ENCODE results near the gene LUC7L3. TPM values are rescaled to one million over a fixed set of nuclear protein-coding genes. Genes with fewer than 3 reads are reported as not detected.

Gene LUC7L3
- total RNA-seq, 1 experiment from 2014 or later: 184 TPM

- H3K36me3 ChIP-seq (ENCODE audit: control insufficient read depth in 1 of 2, insufficient read depth in 2 of 2, low read length in 2 of 2): peaks cover 4 to 17% of the 10 kb centered on the region in 2 experiments; a peak in 2 of 4 replicates
- H3K79me2 ChIP-seq (ENCODE audit: insufficient read depth, low read length): peaks cover 59% of the 10 kb centered on the region
- H3K4me3 ChIP-seq (replicated peaks in 1 of 2; ENCODE audit: low read depth in 1 of 2, low read length in 2 of 2): peak overlapping the region; percentile 65 to 98
- ChIA-PET CTCF (interaction anchor here (1.0 kb wide), 1 partner anchor 64 kb away, joined by 3 read pairs; no protein-coding TSS in a partner anchor), POLR2A (interaction anchor here (0.6 to 1.8 kb wide), 12 partner anchors 10 to 178 kb away, joined by 3 to 7 read pairs (median 5); partner anchors contain the start of genes ANKRD40 and TOB1), RAD21 (ENCODE audit: low non-redundant PET in 1 of 2, low total read pairs in 2 of 2, uncharacterized antibody in 2 of 2, unreplicated experiment in 2 of 2) (interaction anchor here in 1 of 2 experiments (0.5 kb wide), 1 partner anchor 894 kb away, joined by 3 read pairs; no protein-coding TSS in a partner anchor)
- BruUV-seq (replicated peaks): TSS peak; percentile 55
- ATAC-seq: no peak
- H2AFZ ChIP-seq (ENCODE audit: low read depth, low read length, poor library complexity, severe bottlenecking): no peak overlapping the region
- H3K4me2 ChIP-seq (ENCODE audit: low read length): peak overlapping the region; percentile 78
- H3K27ac ChIP-seq (ENCODE audit: low read depth, low read length): peak overlapping the region; percentile 95
- DNase-seq (ENCODE audit: low read depth, low spot score): no peak
- H3K9me3 ChIP-seq (ENCODE audit: control insufficient read depth in 1 of 2, insufficient read depth in 1 of 2, low read depth in 1 of 2, low read length in 2 of 2): no peaks in the 10 kb centered on the region
- peak overlapping the region; percentile 93 for H3K9ac ChIP-seq (ENCODE audit: low read length)
- H3K4me1 ChIP-seq (ENCODE audit: control insufficient read depth in 1 of 2, insufficient read depth in 2 of 2, low read length in 2 of 2): peaks cover 26 to 56% of the 10 kb centered on the region in 2 experiments
- peak; percentile 68; the same call in 1 of the 2 replicates for TF ChIP-seq ZFX (IDR thresholded peaks at IDR 0.05)
- no peak for TF ChIP-seq SRF (IDR thresholded peaks at IDR 0.05; ENCODE audit: low read depth)
- H4K20me1 ChIP-seq (ENCODE audit: insufficient read depth): peaks cover 47% of the 10 kb centered on the region
- intact Hi-C loops (cut with micrococcal nuclease): no loop called here
- H3K9me2 ChIP-seq (ENCODE audit: insufficient read depth): no peaks in the 10 kb centered on the region
- H3K27me3 ChIP-seq (ENCODE audit: insufficient read depth, low read length): no peaks in the 10 kb centered on the region
Observed at GRCh38 chr17:50719924-50720794, 756 bp downstream of the LUC7L3 start.

- peaks cover 24 to 56% of the 10 kb centered on the region in 2 experiments for H3K4me1 ChIP-seq (ENCODE audit: control insufficient read depth in 1 of 2, insufficient read depth in 2 of 2, low read length in 2 of 2)
- ChIA-PET CTCF (no interaction called here), POLR2A (no interaction called here), RAD21 (ENCODE audit: low non-redundant PET in 1 of 2, low total read pairs in 2 of 2, uncharacterized antibody in 2 of 2, unreplicated experiment in 2 of 2) (no interaction called here)
- H3K36me3 ChIP-seq (ENCODE audit: control insufficient read depth in 1 of 2, insufficient read depth in 2 of 2, low read length in 2 of 2): peaks cover 8 to 17% of the 10 kb centered on the region in 2 experiments; a peak in 3 of 4 replicates
- peak overlapping the region; percentile 65 to 98 for H3K4me3 ChIP-seq (replicated peaks in 1 of 2; ENCODE audit: low read depth in 1 of 2, low read length in 2 of 2)
- H3K27ac ChIP-seq (ENCODE audit: low read depth, low read length): no peak overlapping the region
- H2AFZ ChIP-seq (ENCODE audit: low read depth, low read length, poor library complexity, severe bottlenecking): no peak overlapping the region
- H3K27me3 ChIP-seq (ENCODE audit: insufficient read depth, low read length): no peaks in the 10 kb centered on the region
- TF ChIP-seq SIN3A (IDR thresholded peaks at IDR 0.05; ENCODE audit: low read depth) (no peak), CBX3 (IDR thresholded peaks at IDR 0.05; ENCODE audit: low read depth) (no peak), EGR1 (IDR thresholded peaks at IDR 0.05; ENCODE audit: low read depth) (0 out of 2 replicates have a peak, but pooled peaks have one; percentile 6), EZH2phosphoT487 (IDR thresholded peaks at IDR 0.05; ENCODE audit: borderline replicate concordance) (no peak), TCF7L2 (IDR thresholded peaks at IDR 0.05; ENCODE audit: borderline replicate concordance, extremely low read depth, insufficient read depth, insufficient read length) (no peak)
- ATAC-seq (no peak), DNase-seq (ENCODE audit: low read depth, low spot score) (no peak)
- H3K4me2 ChIP-seq (ENCODE audit: low read length): peak overlapping the region; percentile 78
- no peaks in the 10 kb centered on the region for H3K9me3 ChIP-seq (ENCODE audit: control insufficient read depth in 1 of 2, insufficient read depth in 1 of 2, low read depth in 1 of 2, low read length in 2 of 2)
- H3K79me2 ChIP-seq (ENCODE audit: insufficient read depth, low read length): peaks cover 71% of the 10 kb centered on the region
- no TSS peak for BruUV-seq (replicated peaks)
- intact Hi-C loops (cut with micrococcal nuclease): no loop called here
- H3K9ac ChIP-seq (ENCODE audit: low read length): peak overlapping the region; percentile 93
- peaks cover 59% of the 10 kb centered on the region for H4K20me1 ChIP-seq (ENCODE audit: insufficient read depth)
- H3K9me2 ChIP-seq (ENCODE audit: insufficient read depth): no peaks in the 10 kb centered on the region
Observed at GRCh38 chr17:50721194-50722010, 2.0 kb downstream of the LUC7L3 start.
